Measurements from ENCODE around the gene NADSYN1. TPM values are rescaled to one million over a fixed set of nuclear protein-coding genes. Genes with fewer than 3 reads are reported as not detected.

Gene NADSYN1
- total and polyA plus RNA-seq, 8 donors: 53.2 to 78.9 (median 61.9) TPM

GRCh38 chr11:71441251-71441650 lies 11.8 kb upstream of the NADSYN1 start:
- intact Hi-C loops (cut with DNase I): no loop called here
- no peaks in the 10 kb centered on the region for H3K27me3 ChIP-seq
- no peak overlapping the region for H3K27ac ChIP-seq
- no peak for TF ChIP-seq CTCF (IDR thresholded peaks at IDR 0.05)
- ATAC-seq (no peak), DNase-seq (no peak)
- H3K4me1 ChIP-seq: no peaks in the 10 kb centered on the region
- no peaks in the 10 kb centered on the region for H3K9me3 ChIP-seq
- no peak overlapping the region for H3K4me3 ChIP-seq
- peaks cover 0 to 91% of the 10 kb centered on the region in 2 donors for H3K36me3 ChIP-seq

DNA sequence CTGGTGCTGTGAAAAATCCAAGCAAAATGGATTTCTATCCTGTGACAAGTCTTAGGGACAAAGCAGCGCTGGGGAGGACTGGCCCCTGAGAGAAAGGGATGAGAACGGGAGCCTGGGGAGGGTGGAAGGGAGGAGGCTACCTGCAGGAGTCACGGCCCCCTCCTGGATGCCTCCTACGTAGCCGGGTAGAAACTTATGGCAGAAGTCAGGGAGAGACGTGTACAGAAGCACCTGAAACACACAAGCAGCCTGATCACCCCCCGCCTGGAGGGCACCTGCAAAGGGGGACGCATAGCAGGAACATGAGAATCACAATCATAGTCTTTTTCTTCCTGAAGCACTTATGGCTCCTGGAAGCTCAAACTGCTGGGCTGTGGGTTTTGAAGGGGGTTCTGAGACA lies 10.9 kb upstream of the NADSYN1 start:
- peaks cover 0 to 6% of the 10 kb centered on the region in 2 donors for H3K4me1 ChIP-seq
- no peak overlapping the region for H3K27ac ChIP-seq
- no peaks in the 10 kb centered on the region for H3K9me3 ChIP-seq
- no peaks in the 10 kb centered on the region for H3K27me3 ChIP-seq
- intact Hi-C loops (cut with DNase I): no loop called here
- peaks cover 0 to 82% of the 10 kb centered on the region in 2 donors for H3K36me3 ChIP-seq
- ATAC-seq (no peak), DNase-seq (no peak)
- no peak overlapping the region for H3K4me3 ChIP-seq
- TF ChIP-seq CTCF (IDR thresholded peaks at IDR 0.05): no peak

GRCh38 chr11:71442880-71443279 lies 10.1 kb upstream of the NADSYN1 start:
- DNase-seq (no peak), ATAC-seq (no peak)
- no peak overlapping the region for H3K4me3 ChIP-seq
- no peaks in the 10 kb centered on the region for H3K27me3 ChIP-seq
- no peaks in the 10 kb centered on the region for H3K9me3 ChIP-seq
- peaks cover 0 to 14% of the 10 kb centered on the region in 2 donors for H3K4me1 ChIP-seq
- H3K36me3 ChIP-seq: peaks cover 0 to 74% of the 10 kb centered on the region in 2 donors
- no peak overlapping the region for H3K27ac ChIP-seq
- no peak for TF ChIP-seq CTCF (IDR thresholded peaks at IDR 0.05)
- intact Hi-C loops (cut with DNase I): no loop called here

DNA sequence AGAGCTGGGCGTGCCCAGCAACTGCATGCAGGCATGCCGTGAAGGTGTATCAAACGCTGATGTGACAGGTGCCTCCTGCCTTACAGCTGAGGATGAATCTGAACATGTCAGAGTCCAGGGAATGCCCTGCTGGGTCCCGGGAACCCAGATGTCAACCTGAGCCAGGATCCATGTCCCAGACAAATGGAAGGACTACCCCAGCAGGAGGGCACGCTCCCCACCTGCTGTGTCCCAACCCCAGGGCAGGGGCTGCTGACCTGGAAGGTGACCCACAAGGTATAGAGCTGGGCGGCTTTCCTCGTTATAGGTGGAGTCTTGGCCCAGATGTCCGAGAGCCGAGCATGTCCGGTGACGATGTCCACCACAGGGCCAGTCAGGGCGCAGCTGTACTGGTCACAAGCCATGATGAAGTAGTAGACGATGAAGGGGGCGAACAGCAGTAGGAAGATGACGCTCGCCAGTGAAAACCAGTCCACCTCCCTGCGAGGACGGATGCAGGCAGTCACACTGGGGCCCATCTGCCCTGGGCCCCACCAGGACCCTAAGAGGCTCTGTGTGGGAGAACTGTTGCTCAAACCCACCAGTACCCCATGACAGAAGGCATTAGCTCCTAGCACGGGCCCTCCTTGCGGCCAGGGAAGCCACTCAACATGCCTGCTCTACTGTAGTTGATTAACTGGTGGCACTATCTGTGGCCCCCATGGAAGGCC lies 9.1 kb upstream of the NADSYN1 start:
- DNase-seq: no peak
- Histone ChIP-seq H3K4me1 (peaks cover 0 to 16% of the 10 kb centered on the region in 2 donors), H3K4me3 (no peak overlapping the region), H3K27me3 (no peaks in the 10 kb centered on the region), H3K27ac (no peak overlapping the region), H3K36me3 (peaks cover 0 to 64% of the 10 kb centered on the region in 2 donors), H3K9me3 (no peaks in the 10 kb centered on the region)
- intact Hi-C loops (cut with DNase I): no loop called here
- TF ChIP-seq CTCF (IDR thresholded peaks at IDR 0.05): no peak
- ATAC-seq: no peak

- Histone ChIP-seq H3K4me3 (no peak overlapping the region), H3K36me3 (peaks cover 0 to 55% of the 10 kb centered on the region in 2 donors), H3K4me1 (peaks cover 0 to 25% of the 10 kb centered on the region in 2 donors), H3K9me3 (no peaks in the 10 kb centered on the region), H3K27me3 (no peaks in the 10 kb centered on the region), H3K27ac (no peak overlapping the region)
- no peak for TF ChIP-seq CTCF (IDR thresholded peaks at IDR 0.05)
- ATAC-seq: no peak
- DNase-seq: no peak
- intact Hi-C loops (cut with DNase I): no loop called here
Measured at GRCh38 chr11:71444811-71445210, 8.2 kb upstream of the NADSYN1 start.
